ENCODE results near the gene EXOC3L2. TPM values are rescaled to one million over a fixed set of nuclear protein-coding genes. Genes with fewer than 3 reads are reported as not detected.
"Not testable (repeated sequence)": the region's sequence is repeated elsewhere in the genome, so short reads cannot be mapped to it uniquely, and the experiment has no call there.

Gene EXOC3L2
- total RNA-seq, 1 experiment from 2014 or later = 2.2 TPM

DNA sequence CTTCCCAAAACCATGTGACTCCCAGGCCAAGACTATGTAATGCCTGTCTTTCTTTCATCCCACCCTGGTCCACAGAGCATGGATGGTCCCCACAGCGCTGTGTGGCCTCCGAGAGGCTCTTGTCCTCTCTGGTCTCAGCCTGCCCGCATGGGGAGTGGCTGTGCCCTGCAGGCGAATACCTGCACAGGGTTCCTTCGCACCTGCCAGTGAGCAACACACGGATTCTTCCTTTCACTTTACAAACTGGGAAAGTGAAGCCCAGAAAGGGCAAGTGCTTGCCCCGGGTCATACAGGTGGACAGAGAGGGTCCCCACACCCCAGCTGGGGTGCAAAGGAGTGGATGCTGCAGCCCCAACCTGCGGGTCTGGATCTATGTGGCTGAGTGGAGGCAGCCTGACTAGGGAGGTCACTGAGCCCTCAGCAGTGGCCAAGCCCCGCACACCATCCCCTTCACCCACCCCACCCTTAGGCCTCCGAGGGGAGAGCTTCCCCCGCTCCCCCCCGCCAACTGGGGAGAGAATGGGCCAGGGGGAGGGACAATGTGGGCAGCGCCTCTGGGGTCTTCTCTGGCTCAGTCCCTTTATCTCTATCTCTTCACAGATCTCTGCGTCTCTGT lies 5.1 kb upstream of the EXOC3L2 start:
- Histone ChIP-seq H3K36me3 (replicated peaks; ENCODE audit: control insufficient read depth, insufficient read depth, low read length) (no peaks in the 10 kb centered on the region), H3K4me3 (ENCODE audit: insufficient read depth, low read depth, low read length) (peak overlapping the region; percentile 58), H3K27me3 (ENCODE audit: control insufficient read depth, insufficient read depth, low read length) (peaks cover 7% of the 10 kb centered on the region)
- peak; percentile 73 for DNase-seq

DNA sequence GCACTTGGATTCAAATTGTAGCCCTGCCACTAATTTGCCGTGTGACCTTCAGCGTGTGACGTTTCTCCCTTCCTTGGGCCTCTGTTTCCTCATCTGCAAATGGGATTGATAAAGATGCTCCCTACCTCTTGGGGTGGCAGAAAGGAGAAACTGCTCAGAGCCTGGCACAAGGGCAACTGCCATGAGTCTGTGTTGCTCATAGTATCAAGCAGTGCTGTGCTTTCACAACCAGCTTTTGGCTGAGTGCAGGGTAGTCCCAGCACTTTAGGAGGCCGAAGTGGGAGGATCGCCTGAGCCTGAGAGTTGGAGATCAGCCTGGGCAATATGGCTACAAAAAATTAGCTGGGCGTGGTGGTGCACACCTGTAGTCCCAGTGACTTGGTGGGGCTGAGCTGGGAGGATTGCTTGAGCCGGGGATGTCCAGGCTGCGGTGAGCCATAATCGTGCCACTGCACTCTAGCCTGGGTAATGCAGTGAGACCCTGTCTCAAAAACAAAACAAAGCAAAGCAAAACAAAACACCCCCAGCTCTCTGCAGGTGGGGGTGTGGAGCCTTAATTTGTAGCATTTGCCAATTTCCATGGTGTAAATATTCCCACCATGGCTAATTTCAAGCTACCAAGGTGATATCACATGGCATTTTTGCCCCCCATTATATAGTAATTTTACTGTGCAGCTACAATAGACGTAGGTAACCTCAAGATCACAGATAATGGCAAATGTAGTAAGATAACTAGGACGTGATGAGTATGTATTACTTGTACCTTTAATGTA lies 4.2 kb upstream of the EXOC3L2 start:
- Histone ChIP-seq H3K27me3 (ENCODE audit: control insufficient read depth, insufficient read depth, low read length) (peaks cover 7% of the 10 kb centered on the region), H3K4me3 (ENCODE audit: insufficient read depth, low read depth, low read length) (no peak overlapping the region), H3K36me3 (replicated peaks; ENCODE audit: control insufficient read depth, insufficient read depth, low read length) (no peaks in the 10 kb centered on the region)
- no peak for DNase-seq

DNA sequence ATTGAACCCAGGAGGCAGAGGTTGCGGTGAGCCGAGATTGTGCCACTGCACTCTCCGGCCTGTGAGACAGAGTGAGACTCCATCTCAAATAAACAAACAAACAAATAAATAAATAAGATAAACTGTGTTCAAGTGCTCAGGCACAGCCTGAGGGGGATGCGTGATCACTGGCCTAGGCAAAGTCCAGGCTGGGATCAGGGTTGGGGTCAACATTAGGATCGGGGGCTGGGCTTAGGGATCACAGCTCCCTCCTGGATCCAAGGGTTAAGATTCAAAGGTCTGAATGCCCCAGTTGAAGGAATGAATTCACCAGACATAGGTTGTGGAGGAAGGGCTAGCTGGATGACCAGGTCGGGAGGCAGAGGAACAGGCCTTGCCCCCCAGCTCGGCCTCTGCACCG lies 1.9 kb upstream of the EXOC3L2 start:
- H3K36me3 ChIP-seq (replicated peaks; ENCODE audit: control insufficient read depth, insufficient read depth, low read length) = no peaks in the 10 kb centered on the region
- peak; percentile 53 for DNase-seq
- peaks cover 7% of the 10 kb centered on the region for H3K27me3 ChIP-seq (ENCODE audit: control insufficient read depth, insufficient read depth, low read length)
- H3K4me3 ChIP-seq (ENCODE audit: insufficient read depth, low read depth, low read length) = no peak overlapping the region

DNA sequence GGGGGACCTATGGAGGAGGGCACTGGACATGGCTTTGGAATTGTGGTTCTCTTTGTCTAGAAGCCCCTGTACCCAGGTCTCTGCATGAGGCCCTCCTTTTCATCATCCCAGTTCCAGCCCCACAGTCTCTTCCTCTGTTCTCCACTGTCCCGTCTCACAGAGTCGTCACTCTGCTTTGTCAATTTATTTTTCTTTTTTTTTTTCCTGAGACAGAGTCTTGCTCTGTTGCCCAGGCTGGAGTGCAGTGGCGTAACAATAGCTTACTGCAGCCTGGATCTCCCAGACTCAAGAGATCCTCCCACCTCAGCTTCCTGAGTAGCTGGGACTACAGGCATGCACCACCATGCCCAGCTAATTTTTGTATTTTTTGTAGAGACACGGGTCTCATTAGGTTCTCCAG lies 619 bp upstream of the EXOC3L2 start:
- peaks cover 7% of the 10 kb centered on the region for H3K27me3 ChIP-seq (ENCODE audit: control insufficient read depth, insufficient read depth, low read length)
- H3K4me3 ChIP-seq (ENCODE audit: insufficient read depth, low read depth, low read length) = no peak overlapping the region
- no peaks in the 10 kb centered on the region for H3K36me3 ChIP-seq (replicated peaks; ENCODE audit: control insufficient read depth, insufficient read depth, low read length)
- DNase-seq = no peak

DNA sequence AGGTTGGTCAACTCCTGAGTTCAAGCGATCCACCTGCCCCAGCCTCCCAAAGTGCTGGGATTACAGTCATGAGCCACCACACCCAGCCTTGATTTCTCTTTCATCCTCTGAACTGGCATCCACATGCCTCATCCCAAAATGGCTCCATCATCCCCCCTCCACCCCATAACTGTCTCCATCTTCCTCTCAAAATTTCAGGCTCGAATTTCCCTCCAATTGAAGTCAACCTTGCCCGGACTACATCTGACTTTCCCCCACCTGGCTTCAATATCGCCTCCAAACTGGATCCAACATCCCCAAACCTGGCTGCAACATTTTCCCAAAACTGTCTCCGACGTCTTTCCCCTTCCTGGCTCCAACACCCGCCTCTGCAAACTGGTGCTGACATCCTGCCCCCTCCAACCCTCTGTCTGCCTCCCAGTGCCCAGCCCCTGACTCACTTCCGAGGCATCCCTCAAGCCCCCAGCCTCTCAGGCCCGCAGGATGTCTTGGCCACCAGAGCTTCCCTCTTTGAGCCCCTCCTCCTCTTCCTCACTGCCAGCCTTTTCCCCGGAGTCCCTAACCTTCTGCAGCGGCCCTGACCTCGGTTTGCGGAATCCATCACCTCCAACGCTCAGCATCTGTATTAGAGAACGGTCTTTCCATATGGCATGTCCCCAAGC lies 943 bp downstream of the EXOC3L2 start:
- Histone ChIP-seq H3K4me3 (ENCODE audit: insufficient read depth, low read depth, low read length) (no peak overlapping the region), H3K27me3 (ENCODE audit: control insufficient read depth, insufficient read depth, low read length) (peaks cover 2% of the 10 kb centered on the region; the same call in 1 of the 2 replicates)

DNA sequence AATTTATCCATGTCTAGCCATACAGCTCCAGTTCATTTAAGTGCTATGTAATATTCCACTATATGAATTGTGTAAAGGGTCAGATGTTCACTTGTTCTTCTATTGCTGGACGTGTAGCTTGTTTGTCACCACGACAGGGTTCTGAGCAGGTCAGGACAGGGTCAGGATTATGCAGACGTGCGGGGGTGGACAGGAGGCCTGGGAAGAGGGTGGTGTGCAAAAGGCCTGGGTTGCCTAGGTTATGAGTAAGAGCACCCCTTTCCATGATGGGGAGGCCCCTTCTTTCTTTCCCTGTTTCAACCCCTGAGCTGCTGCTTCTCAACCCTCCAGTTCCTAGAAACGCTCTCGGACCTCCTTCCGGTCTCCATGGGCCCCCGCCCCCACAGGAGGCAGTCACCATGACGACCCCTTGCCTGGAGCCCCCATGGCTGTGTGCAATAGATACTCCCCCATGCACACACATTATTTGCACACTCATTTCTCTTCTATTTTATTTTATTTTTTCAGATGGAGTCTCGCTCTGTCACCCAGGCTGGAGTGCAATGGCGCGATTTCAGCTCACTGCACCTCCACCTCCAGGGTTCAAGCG lies 2.0 kb downstream of the EXOC3L2 start:
- Histone ChIP-seq H3K27me3 (ENCODE audit: control insufficient read depth, insufficient read depth, low read length) (no peaks in the 10 kb centered on the region; the same call in 1 of the 2 replicates), H3K4me3 (ENCODE audit: insufficient read depth, low read depth, low read length) (no peak overlapping the region), H3K36me3 (replicated peaks; ENCODE audit: control insufficient read depth, insufficient read depth, low read length) (no peaks in the 10 kb centered on the region)
- DNase-seq = no peak

More for the DNA sequence above, 943 bp downstream of the EXOC3L2 start:
- no peaks in the 10 kb centered on the region for H3K36me3 ChIP-seq (replicated peaks; ENCODE audit: control insufficient read depth, insufficient read depth, low read length)
- peak; percentile 33 for DNase-seq

DNA sequence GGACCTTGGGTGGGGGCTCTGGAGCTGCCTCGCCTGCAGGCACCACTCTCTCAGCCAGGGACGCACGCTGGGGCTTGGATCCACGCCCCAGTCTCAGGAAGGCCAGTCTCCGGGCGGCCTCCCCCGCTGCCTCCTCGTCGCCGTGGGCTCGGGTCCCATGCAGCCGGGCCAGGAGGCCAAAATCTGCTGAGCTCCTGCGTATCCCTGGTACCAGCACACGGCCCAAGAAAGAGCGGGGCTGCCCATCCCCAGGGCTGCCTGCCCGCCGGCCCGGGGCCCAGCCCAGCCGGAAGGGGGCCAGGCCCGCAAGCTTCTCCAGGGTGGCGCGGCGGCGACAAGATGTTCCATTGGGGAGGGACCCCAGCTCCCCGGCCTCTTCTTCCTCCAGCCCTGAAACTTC lies 6.7 kb downstream of the EXOC3L2 start:
- Histone ChIP-seq H3K36me3 (replicated peaks; ENCODE audit: control insufficient read depth, insufficient read depth, low read length) (no peaks in the 10 kb centered on the region), H3K27me3 (ENCODE audit: control insufficient read depth, insufficient read depth, low read length) (peaks cover 19% of the 10 kb centered on the region), H3K4me3 (ENCODE audit: insufficient read depth, low read depth, low read length) (no peak overlapping the region)
- DNase-seq = peak; percentile 52

DNA sequence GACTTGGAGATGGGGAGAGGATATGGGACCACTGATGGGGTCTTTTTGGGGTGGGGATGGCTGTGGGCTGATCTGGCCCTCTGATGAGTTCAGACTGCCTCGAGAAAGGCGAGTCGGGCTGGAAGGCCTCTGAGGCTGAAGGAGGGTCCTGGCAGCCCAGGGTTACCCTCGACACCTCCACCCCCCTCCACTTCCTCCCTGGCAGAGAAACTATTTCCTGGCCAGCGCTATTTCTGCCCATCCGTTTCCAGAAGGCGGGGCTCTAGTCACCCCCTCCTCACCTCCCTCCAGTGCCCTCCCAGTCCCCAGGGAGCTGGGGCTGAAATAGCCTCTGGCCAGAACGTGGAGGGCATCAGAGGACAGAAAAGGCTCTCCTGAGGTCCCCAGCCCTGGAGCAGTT lies 9.7 kb downstream of the EXOC3L2 start:
- DNase-seq = peak; percentile 63
- peak overlapping the region; percentile 25; the same call in 1 of the 2 replicates for H3K4me3 ChIP-seq (ENCODE audit: insufficient read depth, low read depth, low read length)
- peaks cover 28% of the 10 kb centered on the region for H3K27me3 ChIP-seq (ENCODE audit: control insufficient read depth, insufficient read depth, low read length)
- H3K36me3 ChIP-seq (replicated peaks; ENCODE audit: control insufficient read depth, insufficient read depth, low read length) = no peaks in the 10 kb centered on the region

DNA sequence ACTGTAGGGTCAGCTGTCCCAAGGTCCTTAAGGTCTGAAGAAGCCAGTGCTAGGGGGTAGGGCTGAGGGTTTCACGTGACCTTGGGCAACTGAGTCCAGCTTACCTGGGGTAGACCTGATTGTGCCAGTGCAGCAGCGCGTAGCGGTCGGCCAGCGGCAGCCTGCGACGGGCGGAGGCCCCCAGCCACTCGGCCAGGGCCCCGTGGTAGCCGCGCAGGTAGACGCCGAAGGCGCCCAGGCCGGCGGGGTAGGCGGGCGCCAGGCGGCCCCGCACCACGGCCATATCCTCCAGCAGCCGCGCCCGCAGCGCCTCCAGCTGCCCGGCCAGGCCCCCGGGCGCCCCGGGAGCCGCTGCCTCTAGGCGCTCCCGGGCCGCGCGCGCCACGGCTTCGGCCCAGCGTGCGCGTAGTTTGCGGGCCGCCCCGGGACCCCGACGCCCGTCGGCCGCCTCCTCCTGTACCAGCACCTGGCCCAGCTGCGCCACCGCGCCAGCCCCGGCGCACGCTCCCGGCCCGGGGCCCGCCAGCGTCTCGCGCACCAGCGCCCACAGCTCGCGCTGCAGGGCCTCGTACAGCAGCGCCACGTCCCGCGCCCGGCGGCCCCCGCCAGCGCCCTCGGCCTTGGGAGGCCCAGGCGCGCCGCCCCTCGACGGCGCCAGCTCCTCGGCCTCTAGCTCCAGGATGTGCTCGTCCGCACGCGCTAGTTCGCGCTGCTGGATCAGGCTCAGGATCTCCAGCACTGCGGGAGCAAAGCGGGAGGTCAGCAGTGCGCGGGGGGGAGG lies 10.9 kb downstream of the EXOC3L2 start:
- H3K36me3 ChIP-seq (replicated peaks; ENCODE audit: control insufficient read depth, insufficient read depth, low read length) = no peaks in the 10 kb centered on the region
- H3K4me3 ChIP-seq (ENCODE audit: insufficient read depth, low read depth, low read length) = peak overlapping the region; percentile 25; the same call in 1 of the 2 replicates
- peak; percentile 84 for DNase-seq
- H3K27me3 ChIP-seq (ENCODE audit: control insufficient read depth, insufficient read depth, low read length) = peaks cover 28% of the 10 kb centered on the region

DNA sequence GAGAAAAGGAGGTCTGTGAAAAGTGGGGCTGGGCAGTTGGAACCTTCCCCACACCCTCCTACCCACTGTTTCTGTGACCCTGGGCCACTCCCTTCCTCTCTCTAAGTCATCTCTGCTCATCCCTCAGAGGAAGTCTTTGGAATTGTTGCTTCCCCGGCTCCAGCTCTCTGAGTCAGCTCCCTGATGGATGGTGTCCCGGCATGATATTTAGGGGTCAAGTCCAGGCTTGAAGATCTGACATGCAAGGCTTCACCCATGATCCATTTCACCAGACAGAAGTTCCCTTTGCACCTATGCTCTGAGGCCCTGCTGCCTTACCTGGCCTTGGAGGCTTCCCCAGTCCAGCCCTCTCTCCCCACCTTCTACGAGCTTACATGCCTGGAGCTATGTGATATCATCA lies 13.3 kb downstream of the EXOC3L2 start:
- Histone ChIP-seq H3K36me3 (replicated peaks; ENCODE audit: control insufficient read depth, insufficient read depth, low read length) (no peaks in the 10 kb centered on the region), H3K27me3 (ENCODE audit: control insufficient read depth, insufficient read depth, low read length) (peaks cover 25% of the 10 kb centered on the region), H3K4me3 (ENCODE audit: insufficient read depth, low read depth, low read length) (no peak overlapping the region)
- DNase-seq = no peak

DNA sequence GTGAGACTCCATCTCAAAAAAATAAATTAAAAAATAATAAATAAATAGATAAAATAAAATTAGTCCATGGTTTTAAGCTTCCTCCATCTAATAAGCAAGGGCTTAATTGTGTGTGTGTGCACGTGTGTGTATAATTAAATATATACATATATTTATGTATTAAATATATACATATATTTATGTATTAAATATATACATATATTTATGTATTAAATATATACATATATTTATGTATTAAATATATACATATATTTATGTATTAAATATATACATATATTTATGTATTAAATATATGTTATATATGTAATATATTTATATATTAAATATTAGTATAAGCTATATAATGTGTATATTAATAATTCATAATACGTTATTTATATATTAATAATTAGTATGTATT lies 16.2 kb downstream of the EXOC3L2 start:
- H3K4me3 ChIP-seq (ENCODE audit: insufficient read depth, low read depth, low read length); DNase-seq; H3K36me3 ChIP-seq (replicated peaks; ENCODE audit: control insufficient read depth, insufficient read depth, low read length): not testable (repeated sequence)
- peaks cover 14% of the 10 kb centered on the region for H3K27me3 ChIP-seq (ENCODE audit: control insufficient read depth, insufficient read depth, low read length)

DNA sequence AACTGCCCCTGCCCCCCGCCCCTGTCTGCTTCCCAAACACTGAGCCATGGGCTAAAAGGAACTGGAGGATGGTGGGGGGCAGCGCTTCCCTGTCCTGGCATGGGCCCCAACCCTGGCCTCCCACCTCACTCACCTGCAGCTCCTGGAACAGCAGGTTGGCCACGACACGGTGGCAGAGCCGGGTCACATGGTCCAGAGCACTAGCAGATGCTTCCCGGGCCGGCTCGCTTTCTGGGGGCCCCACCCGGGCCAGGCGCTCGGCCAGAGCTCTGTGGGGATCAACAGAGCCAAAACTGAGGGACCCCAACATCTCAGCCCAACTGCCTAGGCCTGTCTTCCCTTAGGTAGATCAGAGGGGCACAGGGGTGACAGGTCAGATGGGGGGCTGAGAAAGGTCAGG lies 20.6 kb downstream of the EXOC3L2 start:
- Histone ChIP-seq H3K27me3 (ENCODE audit: control insufficient read depth, insufficient read depth, low read length) (peaks cover 1% of the 10 kb centered on the region; the same call in 1 of the 2 replicates), H3K4me3 (ENCODE audit: insufficient read depth, low read depth, low read length) (no peak overlapping the region), H3K36me3 (replicated peaks; ENCODE audit: control insufficient read depth, insufficient read depth, low read length) (no peaks in the 10 kb centered on the region)
- no peak for DNase-seq

DNA sequence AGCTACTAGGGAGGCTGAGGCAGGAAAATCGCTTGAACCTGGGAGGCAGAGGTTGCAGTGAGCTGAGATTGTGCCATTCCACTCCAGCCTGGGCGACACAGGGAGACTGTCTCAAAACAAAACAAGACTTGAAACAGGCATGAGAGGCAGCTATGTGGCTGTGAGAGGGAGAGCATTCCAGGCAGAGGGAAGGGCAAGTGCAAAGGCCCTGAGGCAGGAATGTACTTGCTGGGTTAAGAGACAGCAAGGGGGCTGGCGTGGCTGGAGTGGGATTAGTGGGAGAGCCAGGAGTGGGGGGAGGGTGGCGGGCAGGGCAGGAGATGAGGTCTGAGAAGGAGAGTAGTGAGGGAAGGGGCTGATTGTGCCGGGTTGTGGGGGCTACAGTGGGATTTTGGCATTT lies 21.3 kb downstream of the EXOC3L2 start:
- DNase-seq = no peak
- H3K27me3 ChIP-seq (ENCODE audit: control insufficient read depth, insufficient read depth, low read length) = peaks cover 1% of the 10 kb centered on the region; the same call in 1 of the 2 replicates
- no peaks in the 10 kb centered on the region for H3K36me3 ChIP-seq (replicated peaks; ENCODE audit: control insufficient read depth, insufficient read depth, low read length)
- no peak overlapping the region for H3K4me3 ChIP-seq (ENCODE audit: insufficient read depth, low read depth, low read length)

DNA sequence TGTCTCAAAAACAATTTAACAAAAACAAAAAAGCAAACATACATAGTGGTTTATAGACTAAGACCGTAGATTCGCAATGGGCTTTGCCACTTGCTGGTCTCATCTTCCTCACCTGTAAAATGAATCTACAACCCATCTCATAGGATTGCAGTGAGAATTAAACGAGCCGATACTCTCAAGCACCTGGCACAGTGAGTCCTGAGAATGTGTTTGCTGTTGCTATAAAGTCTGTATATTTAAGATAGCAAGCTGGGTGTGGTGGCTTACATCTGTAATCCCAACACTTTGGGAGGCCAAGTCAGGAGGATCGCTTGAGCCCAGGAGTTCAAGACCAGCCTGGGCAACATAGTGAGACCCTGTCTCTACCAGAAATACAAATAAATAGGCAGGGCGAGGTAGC lies 22.5 kb downstream of the EXOC3L2 start:
- peaks cover 6% of the 10 kb centered on the region for H3K27me3 ChIP-seq (ENCODE audit: control insufficient read depth, insufficient read depth, low read length)
- DNase-seq = no peak
- H3K36me3 ChIP-seq (replicated peaks; ENCODE audit: control insufficient read depth, insufficient read depth, low read length) = no peaks in the 10 kb centered on the region
- H3K4me3 ChIP-seq (ENCODE audit: insufficient read depth, low read depth, low read length) = no peak overlapping the region

All from H7 (cell line).